IMR-90 (cell line): ENCODE results near the gene CPLX1.

Experiments
- CEBPB ChIP-seq: IDR thresholded peaks from 2 replicates; pipeline ENCODE4 v1.6.1; 2012; ENCODE audit warnings: low read depth, low read length, improper control_type of control experiment
- CHD1 ChIP-seq: IDR thresholded peaks from 2 replicates; pipeline ENCODE4 v1.6.1; 2012; ENCODE audit warnings: low read depth, low read length, improper control_type of control experiment
- CTCF ChIP-seq: conservative IDR thresholded peaks from 2 replicates; pipeline ENCODE4 v1.5.1; 2012; ENCODE audit warnings: mild to moderate bottlenecking, low read depth, low read length, improper control_type of control experiment
- MAFK ChIP-seq: IDR thresholded peaks from 2 replicates; pipeline ENCODE4 v1.6.1; 2012; ENCODE audit warnings: low read depth, low read length, improper control_type of control experiment
- MAZ ChIP-seq: IDR thresholded peaks from 2 replicates; pipeline ENCODE4 v1.6.1; 2012; ENCODE audit warnings: low read depth, mild to moderate bottlenecking, low read length, improper control_type of control experiment, moderate library complexity, borderline replicate concordance
- RCOR1 ChIP-seq: IDR thresholded peaks from 2 replicates; pipeline ENCODE4 v1.6.1; 2012; ENCODE audit warnings: mild to moderate bottlenecking, low read length, improper control_type of control experiment; ENCODE audit not compliant: insufficient replicate concordance
- RFX5 ChIP-seq: IDR thresholded peaks from 2 replicates; pipeline ENCODE4 v1.8.0; 2012; ENCODE audit warnings: low read depth, mild to moderate bottlenecking, low read length, moderate library complexity
- SMC3 ChIP-seq: fragments of 150-350 bp; IDR thresholded peaks from 2 replicates; pipeline ENCODE4 v1.6.1; 2016; ENCODE audit warnings: low read depth, mild to moderate bottlenecking, antibody characterized with exemption, low read length, moderate library complexity

GRCh38 chr4:788006-788635 lies 37.8 kb downstream of the CPLX1 start:
- no peak for TF ChIP-seq SMC3
- TF ChIP-seq CTCF = no peak
- TF ChIP-seq CHD1 = no peak
- no peak for TF ChIP-seq CEBPB
- no peak for TF ChIP-seq RCOR1
- TF ChIP-seq RFX5 = no peak
- no peak for TF ChIP-seq MAZ
- TF ChIP-seq MAFK = no peak
